Spleen (tissue), 7 donors: ENCODE results near the gene TMPRSS6.

ENCODE experiments used
- CTCF ChIP-seq, 11 experiments: fragments of 200-600 bp in 7 of 11; fragments of 450-650 bp in 4 of 11; sonication (generic) in 4 of 11; IDR thresholded peaks in 8 of 11; conservative IDR thresholded peaks in 3 of 11; 1 replicate in 7 of 11; 2 replicates in 4 of 11; pipeline versions ENCODE4 v1.4.0 to v1.8.0; 2016 to 2021; ENCODE audit warnings: antibody characterized with exemption in 11 of 11, inconsistent platforms in 4 of 11, mild to moderate bottlenecking in 1 of 11
- POLR2A ChIP-seq, 3 donors: fragments of 450-650 bp; IDR thresholded peaks; one replicate each; pipeline ENCODE4 v1.5.1; 2017; ENCODE audit warnings: antibody characterized with exemption in 3 of 3, mild to moderate bottlenecking in 1 of 3
- POLR2AphosphoS5 ChIP-seq, 3 donors: sonication (generic); formaldehyde crosslinking; IDR thresholded peaks; one replicate each; pipeline ENCODE4 v1.5.1; 2017; ENCODE audit warnings: antibody characterized with exemption in 3 of 3
- donor health status: DM: no; HTN: no; CAD: no; lungs with moderate emphysema.
- donor health status: DM: no; HTN: no; CAD: no.
- donor health status: DM: no; HTN: no; CAD: no.

GRCh38 chr22:37032535-37033460, 76.7 kb downstream of the TMPRSS6 start:
- TF ChIP-seq CTCF (IDR thresholded peaks at IDR 0.05 in 8 of 11, conservative IDR thresholded peaks at IDR 0.05 in 3 of 11) = no peak
- no peak for TF ChIP-seq POLR2A (IDR thresholded peaks at IDR 0.05)
- TF ChIP-seq POLR2AphosphoS5 (IDR thresholded peaks at IDR 0.05) = no peak
